Measurements from ENCODE around the gene PTPRD. TPM values are rescaled to one million over a fixed set of nuclear protein-coding genes. Genes with fewer than 3 reads are reported as not detected.

Gene PTPRD
- total and polyA plus RNA-seq, 2 experiments from 2014 or later: 11.5 to 58.0 TPM

DNA sequence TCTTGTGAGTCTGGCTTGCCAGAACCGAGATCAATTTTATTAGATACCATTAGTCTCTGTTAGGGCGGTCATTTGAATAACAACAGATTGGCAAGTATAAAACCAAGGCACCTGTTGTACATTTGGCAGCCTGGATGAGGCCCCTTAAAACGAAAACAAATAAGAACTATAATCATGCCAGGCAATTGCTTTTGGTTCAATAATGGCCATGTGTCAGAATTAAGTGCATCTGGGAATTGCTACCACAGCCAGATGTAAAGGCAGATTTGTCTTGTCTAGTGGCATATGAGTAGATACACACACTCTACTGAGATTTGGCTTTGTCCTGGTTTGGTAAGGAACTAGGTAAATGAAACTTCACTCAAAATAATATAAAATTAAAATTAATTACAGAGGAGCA lies 1767.0 kb downstream of the PTPRD start (continued):
- TF ChIP-seq, protein P1, sequence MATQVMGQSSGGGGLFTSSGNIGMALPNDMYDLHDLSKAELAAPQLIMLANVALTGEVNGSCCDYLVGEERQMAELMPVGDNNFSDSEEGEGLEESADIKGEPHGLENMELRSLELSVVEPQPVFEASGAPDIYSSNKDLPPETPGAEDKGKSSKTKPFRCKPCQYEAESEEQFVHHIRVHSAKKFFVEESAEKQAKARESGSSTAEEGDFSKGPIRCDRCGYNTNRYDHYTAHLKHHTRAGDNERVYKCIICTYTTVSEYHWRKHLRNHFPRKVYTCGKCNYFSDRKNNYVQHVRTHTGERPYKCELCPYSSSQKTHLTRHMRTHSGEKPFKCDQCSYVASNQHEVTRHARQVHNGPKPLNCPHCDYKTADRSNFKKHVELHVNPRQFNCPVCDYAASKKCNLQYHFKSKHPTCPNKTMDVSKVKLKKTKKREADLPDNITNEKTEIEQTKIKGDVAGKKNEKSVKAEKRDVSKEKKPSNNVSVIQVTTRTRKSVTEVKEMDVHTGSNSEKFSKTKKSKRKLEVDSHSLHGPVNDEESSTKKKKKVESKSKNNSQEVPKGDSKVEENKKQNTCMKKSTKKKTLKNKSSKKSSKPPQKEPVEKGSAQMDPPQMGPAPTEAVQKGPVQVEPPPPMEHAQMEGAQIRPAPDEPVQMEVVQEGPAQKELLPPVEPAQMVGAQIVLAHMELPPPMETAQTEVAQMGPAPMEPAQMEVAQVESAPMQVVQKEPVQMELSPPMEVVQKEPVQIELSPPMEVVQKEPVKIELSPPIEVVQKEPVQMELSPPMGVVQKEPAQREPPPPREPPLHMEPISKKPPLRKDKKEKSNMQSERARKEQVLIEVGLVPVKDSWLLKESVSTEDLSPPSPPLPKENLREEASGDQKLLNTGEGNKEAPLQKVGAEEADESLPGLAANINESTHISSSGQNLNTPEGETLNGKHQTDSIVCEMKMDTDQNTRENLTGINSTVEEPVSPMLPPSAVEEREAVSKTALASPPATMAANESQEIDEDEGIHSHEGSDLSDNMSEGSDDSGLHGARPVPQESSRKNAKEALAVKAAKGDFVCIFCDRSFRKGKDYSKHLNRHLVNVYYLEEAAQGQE (IDR thresholded peaks at IDR 0.05; ENCODE audit: unreplicated experiment): no peak
- TF ChIP-seq EZH2phosphoT487 (IDR thresholded peaks at IDR 0.05; ENCODE audit: unreplicated experiment): no peak
- no peak for TF ChIP-seq NANOG (IDR thresholded peaks at IDR 0.05; ENCODE audit: borderline replicate concordance)
- TF ChIP-seq POLR2AphosphoS5 (IDR thresholded peaks at IDR 0.05; ENCODE audit: low read depth): no peak
- TF ChIP-seq ZNF114 (CRISPR knock-in tag; IDR thresholded peaks at IDR 0.05): no peak
- no peak for TF ChIP-seq JUNB (IDR thresholded peaks at IDR 0.05; ENCODE audit: unreplicated experiment)
- TF ChIP-seq ZNF331 (CRISPR knock-in tag; IDR thresholded peaks at IDR 0.05; ENCODE audit: low read depth): no peak
- TF ChIP-seq EZH2 (IDR thresholded peaks at IDR 0.05; ENCODE audit: low read depth, unreplicated experiment): no peak
- TF ChIP-seq CREB1 (CRISPR knock-in tag; IDR thresholded peaks at IDR 0.05; ENCODE audit: low read depth): no peak

DNA sequence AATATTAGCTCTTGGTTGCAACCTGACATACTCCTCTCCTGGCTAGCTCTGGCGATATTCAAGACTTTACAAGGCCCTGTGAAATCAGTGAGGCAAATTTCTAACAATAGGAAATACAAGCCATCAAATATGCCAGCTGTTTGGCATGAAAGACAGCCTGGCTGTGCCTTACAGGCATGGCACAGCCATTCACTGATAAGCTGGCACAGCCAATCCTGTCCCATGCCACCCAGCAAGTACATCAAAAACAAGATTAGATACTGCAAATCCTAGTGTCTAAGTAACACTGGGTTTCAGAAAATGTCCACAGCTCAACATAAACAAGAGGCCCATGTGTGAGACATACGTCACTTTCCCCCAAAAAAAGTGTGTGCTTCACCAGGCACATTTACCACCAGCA lies 1767.4 kb downstream of the PTPRD start:
- peaks cover 14% of the 10 kb centered on the region for H3K4me1 Mint-ChIP-seq

DNA sequence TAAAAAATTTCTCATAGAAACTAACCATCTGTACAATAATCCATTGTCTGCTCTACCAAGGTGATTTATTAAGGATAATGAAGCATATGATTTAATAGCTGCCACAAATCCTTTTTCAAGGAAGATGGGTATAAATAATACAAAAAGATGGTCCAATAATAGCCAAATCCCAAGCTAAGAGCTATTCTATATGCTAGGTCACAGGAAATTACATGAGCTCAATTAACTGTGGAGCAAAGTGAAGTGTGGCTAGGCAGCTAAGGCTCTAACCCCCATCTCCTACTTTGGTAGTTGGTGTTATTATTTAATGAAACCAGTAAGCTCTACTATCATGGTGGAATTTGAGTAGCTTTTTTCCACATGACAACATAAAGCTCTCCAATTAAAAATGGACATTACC lies 1768.3 kb downstream of the PTPRD start:
- no peak overlapping the region for H3K27ac ChIP-seq (ENCODE audit: low read depth)
- peaks cover 35% of the 10 kb centered on the region for H3K79me2 ChIP-seq (replicated peaks; ENCODE audit: insufficient read depth)
- H3K9me2 ChIP-seq (ENCODE audit: insufficient read depth): no peaks in the 10 kb centered on the region
- H3F3A ChIP-seq (replicated peaks; ENCODE audit: low read depth): no peaks in the 10 kb centered on the region
- H3K36me3 ChIP-seq (ENCODE audit: insufficient read depth): no peaks in the 10 kb centered on the region
- Mint-ChIP-seq H3K27ac (no peak overlapping the region), H3K4me1 (peaks cover 14% of the 10 kb centered on the region), H3K36me3 (ENCODE audit: low read depth) (peaks cover 3% of the 10 kb centered on the region; the same call in 2 of the 3 replicates), H3K9me3 (no peaks in the 10 kb centered on the region; the same call in 2 of the 3 replicates), H3K27me3 (ENCODE audit: insufficient read depth, low read depth, poor library complexity) (no peaks in the 10 kb centered on the region), H3K4me3 (no peak overlapping the region)
- no peaks in the 10 kb centered on the region for H4K20me1 ChIP-seq (replicated peaks; ENCODE audit: insufficient read depth)
- peaks cover 20% of the 10 kb centered on the region for H3K4me1 ChIP-seq (ENCODE audit: insufficient read depth)
- H2AFZ ChIP-seq: no peak overlapping the region
- DNase-seq (ENCODE audit: low spot score) (no peak), ATAC-seq (no peak)
- no peak overlapping the region for H3K4me2 ChIP-seq
- H3K4me3 ChIP-seq: no peak overlapping the region
- H3K27me3 ChIP-seq (ENCODE audit: insufficient read depth): no peaks in the 10 kb centered on the region
- TF ChIP-seq ZNF114 (CRISPR knock-in tag; IDR thresholded peaks at IDR 0.05): no peak
- TF ChIP-seq, protein P2, sequence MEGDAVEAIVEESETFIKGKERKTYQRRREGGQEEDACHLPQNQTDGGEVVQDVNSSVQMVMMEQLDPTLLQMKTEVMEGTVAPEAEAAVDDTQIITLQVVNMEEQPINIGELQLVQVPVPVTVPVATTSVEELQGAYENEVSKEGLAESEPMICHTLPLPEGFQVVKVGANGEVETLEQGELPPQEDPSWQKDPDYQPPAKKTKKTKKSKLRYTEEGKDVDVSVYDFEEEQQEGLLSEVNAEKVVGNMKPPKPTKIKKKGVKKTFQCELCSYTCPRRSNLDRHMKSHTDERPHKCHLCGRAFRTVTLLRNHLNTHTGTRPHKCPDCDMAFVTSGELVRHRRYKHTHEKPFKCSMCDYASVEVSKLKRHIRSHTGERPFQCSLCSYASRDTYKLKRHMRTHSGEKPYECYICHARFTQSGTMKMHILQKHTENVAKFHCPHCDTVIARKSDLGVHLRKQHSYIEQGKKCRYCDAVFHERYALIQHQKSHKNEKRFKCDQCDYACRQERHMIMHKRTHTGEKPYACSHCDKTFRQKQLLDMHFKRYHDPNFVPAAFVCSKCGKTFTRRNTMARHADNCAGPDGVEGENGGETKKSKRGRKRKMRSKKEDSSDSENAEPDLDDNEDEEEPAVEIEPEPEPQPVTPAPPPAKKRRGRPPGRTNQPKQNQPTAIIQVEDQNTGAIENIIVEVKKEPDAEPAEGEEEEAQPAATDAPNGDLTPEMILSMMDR (conservative IDR thresholded peaks at IDR 0.05; ENCODE audit: low read depth in 2 of 2): no peak
- TF ChIP-seq, protein P1 (IDR thresholded peaks at IDR 0.05; ENCODE audit: unreplicated experiment): no peak
- TF ChIP-seq POLR2AphosphoS5 (IDR thresholded peaks at IDR 0.05; ENCODE audit: low read depth): no peak
- TF ChIP-seq JUNB (IDR thresholded peaks at IDR 0.05; ENCODE audit: unreplicated experiment): no peak

More for the DNA sequence above, 1767.4 kb downstream of the PTPRD start:
- no peak overlapping the region for H3K4me3 ChIP-seq
- no peak overlapping the region for H3K27ac ChIP-seq (ENCODE audit: low read depth)
- no peaks in the 10 kb centered on the region for H3K9me2 ChIP-seq (ENCODE audit: insufficient read depth)
- H4K20me1 ChIP-seq (replicated peaks; ENCODE audit: insufficient read depth): no peaks in the 10 kb centered on the region
- Mint-ChIP-seq H3K36me3 (ENCODE audit: low read depth) (peaks cover 3% of the 10 kb centered on the region; the same call in 2 of the 3 replicates), H3K27ac (no peak overlapping the region), H3K4me3 (no peak overlapping the region), H3K9me3 (no peaks in the 10 kb centered on the region; the same call in 2 of the 3 replicates), H3K27me3 (ENCODE audit: insufficient read depth, low read depth, poor library complexity) (no peaks in the 10 kb centered on the region)
- no peak overlapping the region for H2AFZ ChIP-seq
- DNase-seq (ENCODE audit: low spot score): no peak
- peaks cover 20% of the 10 kb centered on the region for H3K4me1 ChIP-seq (ENCODE audit: insufficient read depth)
- no peak for ATAC-seq
- no peaks in the 10 kb centered on the region for H3F3A ChIP-seq (replicated peaks; ENCODE audit: low read depth)
- TF ChIP-seq EZH2 (IDR thresholded peaks at IDR 0.05; ENCODE audit: low read depth, unreplicated experiment): no peak
- TF ChIP-seq CREB1 (CRISPR knock-in tag; IDR thresholded peaks at IDR 0.05; ENCODE audit: low read depth): no peak
- no peaks in the 10 kb centered on the region for H3K36me3 ChIP-seq (ENCODE audit: insufficient read depth)
- H3K27me3 ChIP-seq (ENCODE audit: insufficient read depth): no peaks in the 10 kb centered on the region
- no peak overlapping the region for H3K4me2 ChIP-seq
- H3K79me2 ChIP-seq (replicated peaks; ENCODE audit: insufficient read depth): peaks cover 43% of the 10 kb centered on the region
